ENCODE data around the gene COG7.

DNA sequence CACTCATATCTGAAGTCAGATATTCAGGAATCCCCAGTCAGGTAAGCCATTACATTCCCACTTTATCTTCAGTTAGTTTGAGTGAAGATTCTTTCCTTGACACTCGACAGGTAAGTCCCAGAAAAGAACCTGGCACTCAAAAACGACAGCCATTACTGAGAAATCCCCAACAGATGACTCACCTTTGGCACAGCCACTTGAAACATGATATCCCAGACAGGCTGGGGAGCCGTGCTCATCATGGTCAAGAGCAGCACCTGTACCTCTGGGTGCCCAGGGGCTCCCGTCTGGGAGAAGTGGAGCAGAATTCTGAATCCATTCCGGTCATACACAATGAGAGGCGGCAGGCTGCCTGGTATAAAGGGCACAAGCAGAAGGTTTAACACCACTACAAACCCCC lies 16.8 kb upstream of the COG7 start:
- TF ChIP-seq, protein P1, sequence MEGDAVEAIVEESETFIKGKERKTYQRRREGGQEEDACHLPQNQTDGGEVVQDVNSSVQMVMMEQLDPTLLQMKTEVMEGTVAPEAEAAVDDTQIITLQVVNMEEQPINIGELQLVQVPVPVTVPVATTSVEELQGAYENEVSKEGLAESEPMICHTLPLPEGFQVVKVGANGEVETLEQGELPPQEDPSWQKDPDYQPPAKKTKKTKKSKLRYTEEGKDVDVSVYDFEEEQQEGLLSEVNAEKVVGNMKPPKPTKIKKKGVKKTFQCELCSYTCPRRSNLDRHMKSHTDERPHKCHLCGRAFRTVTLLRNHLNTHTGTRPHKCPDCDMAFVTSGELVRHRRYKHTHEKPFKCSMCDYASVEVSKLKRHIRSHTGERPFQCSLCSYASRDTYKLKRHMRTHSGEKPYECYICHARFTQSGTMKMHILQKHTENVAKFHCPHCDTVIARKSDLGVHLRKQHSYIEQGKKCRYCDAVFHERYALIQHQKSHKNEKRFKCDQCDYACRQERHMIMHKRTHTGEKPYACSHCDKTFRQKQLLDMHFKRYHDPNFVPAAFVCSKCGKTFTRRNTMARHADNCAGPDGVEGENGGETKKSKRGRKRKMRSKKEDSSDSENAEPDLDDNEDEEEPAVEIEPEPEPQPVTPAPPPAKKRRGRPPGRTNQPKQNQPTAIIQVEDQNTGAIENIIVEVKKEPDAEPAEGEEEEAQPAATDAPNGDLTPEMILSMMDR (IDR thresholded peaks at IDR 0.05): no peak
- no peak for TF ChIP-seq POLR2A (IDR thresholded peaks at IDR 0.05)

Data from testis (tissue), 2 donors.